Activated T-helper 9 cell treated with anti-CD3 and anti-CD28 coated beads, Interleukin-2, amount 50 U/mL, for 16 hours (primary cell): ENCODE measurements around the gene KCNJ12.
"Not testable (repeated sequence)": the region's sequence is repeated elsewhere in the genome, so short reads cannot be mapped to it uniquely, and the experiment has no call there.

ENCODE experiments used
- DNase-seq: peaks from one replicate; pipeline ENCODE4 v3.0.0-alpha.2; 2020; ENCODE audit warnings: low read depth

Gene KCNJ12

DNA sequence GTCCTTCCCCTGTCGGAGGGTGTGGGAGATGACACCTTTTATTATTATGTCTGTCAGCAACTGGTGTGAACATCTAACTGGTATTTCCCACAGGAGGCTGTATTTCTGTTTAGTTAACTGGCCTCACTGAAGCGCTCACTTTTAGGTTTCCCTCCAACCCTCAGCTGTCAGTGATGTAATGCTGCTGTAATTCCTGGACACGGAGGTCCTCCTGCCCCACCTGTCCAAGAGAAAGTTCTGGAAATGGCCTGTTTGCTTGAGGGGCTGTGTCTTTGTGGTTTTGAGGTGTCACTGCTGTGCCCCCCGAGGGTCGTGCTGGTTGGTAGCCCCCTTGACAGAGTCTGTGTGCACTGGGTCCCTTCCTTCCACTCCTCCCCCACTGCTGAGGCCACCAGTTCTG is 11.5 kb downstream of the KCNJ12 start:
- no peak for DNase-seq

- no peak for DNase-seq
These were observed 11.9 kb downstream of the KCNJ12 start for GRCh38 chr17:21388066-21388465.

DNA sequence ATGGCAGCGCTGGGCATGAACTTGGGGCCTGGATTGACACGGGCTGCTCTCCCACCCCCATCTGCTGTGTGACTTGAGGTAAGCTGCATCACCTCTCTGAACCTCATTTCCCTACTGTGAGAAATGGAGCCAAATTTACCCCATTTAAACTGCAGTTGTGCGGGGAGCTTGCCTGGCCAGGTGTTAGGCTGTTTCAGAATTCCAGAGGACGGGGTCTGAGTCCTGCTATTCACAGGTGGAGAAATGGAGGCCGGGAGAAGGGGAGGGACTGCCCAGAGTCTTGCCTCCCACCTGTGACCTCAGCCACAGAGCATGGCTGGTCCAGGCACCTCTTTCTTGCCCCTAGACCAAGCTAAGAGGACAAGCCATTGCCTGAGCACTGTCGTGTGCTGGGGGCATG is 12.8 kb downstream of the KCNJ12 start:
- DNase-seq = no peak

DNA sequence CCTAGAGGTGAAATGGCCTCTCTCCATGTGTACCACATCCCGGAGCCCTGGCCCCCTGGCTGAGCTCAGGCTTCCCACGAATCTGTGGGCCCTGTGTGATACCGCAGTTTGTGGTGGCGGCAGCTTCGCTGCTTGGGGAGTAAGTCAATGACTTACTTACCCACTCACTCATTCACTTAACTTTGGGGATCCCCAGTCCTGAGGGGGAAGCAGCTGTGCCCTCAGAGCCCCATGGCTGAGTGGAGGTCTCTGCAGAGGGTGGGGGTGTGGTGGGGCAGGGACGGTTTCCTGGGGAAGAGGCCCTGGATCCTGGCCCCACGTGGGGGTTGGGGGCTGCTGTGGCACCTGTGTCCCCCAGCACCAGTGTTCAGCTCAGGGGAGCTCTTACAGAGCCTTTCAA is 13.2 kb downstream of the KCNJ12 start:
- DNase-seq = no peak

DNA sequence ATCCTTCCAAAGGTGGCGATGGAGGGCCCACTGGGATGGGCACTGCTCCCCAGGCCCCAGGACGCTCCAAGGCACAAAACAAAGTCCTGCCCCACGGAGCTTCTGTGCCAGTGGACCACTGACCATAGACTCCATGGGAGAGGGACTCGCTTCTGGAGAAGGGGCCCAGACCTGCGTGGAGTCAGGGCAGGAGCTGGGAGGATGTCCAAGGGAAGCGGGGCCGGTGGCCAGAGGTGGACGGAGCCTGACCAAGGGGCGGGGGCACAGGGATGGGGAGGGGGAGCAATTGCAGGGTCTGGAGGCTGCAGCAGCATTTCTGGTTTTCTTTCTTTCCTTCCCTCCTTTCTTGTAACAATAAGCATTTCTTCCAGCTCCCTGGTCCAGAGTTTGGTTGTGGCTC is 14.1 kb downstream of the KCNJ12 start:
- DNase-seq = no peak

GRCh38 chr17:21392266-21392665 is 16.1 kb downstream of the KCNJ12 start:
- no peak for DNase-seq

- no peak for DNase-seq
These were observed 18.1 kb downstream of the KCNJ12 start for GRCh38 chr17:21394265-21394664.

DNA sequence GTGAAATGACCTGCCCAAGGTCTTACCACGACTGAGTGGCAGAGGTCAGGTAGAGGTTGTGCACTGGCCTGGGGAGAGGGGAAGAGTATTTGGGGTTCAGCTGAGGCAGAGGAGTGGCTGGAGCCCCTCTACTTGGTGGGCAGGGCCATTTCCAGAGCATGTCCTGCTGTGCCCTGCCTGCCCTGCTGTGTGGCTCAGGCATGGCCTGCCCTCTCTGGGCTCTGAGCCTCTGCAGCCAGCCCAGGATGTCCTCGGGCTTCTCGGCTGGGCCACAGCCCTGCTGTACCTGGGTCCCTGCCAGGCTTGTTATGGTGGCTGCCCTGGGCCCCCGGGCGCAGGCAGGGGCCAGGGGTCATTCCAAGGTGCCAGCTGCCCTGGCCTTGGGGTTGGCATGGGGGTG is 19.6 kb downstream of the KCNJ12 start:
- DNase-seq = no peak

DNA sequence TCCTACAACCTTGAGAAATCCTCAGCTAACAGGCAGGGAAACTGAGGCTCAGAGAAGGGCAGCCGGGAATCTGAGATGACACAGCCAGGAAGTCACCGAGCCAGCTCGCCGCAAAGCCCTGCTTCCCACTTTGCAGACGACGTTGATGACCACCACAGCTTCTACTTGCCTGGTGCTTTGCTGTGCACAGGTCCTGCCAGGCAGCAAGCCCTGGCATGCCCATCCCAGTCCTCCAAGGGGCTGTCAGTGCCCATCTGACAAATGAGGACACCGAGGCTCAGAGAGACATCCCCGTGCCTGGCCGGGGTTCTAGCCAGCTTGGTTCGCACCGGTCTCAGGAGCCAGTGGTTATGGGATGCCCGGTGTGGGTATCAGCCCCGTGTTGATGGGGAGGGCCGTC is 20.1 kb downstream of the KCNJ12 start:
- DNase-seq = no peak

GRCh38 chr17:21397341-21398190 is 21.4 kb downstream of the KCNJ12 start:
- DNase-seq = no peak

DNA sequence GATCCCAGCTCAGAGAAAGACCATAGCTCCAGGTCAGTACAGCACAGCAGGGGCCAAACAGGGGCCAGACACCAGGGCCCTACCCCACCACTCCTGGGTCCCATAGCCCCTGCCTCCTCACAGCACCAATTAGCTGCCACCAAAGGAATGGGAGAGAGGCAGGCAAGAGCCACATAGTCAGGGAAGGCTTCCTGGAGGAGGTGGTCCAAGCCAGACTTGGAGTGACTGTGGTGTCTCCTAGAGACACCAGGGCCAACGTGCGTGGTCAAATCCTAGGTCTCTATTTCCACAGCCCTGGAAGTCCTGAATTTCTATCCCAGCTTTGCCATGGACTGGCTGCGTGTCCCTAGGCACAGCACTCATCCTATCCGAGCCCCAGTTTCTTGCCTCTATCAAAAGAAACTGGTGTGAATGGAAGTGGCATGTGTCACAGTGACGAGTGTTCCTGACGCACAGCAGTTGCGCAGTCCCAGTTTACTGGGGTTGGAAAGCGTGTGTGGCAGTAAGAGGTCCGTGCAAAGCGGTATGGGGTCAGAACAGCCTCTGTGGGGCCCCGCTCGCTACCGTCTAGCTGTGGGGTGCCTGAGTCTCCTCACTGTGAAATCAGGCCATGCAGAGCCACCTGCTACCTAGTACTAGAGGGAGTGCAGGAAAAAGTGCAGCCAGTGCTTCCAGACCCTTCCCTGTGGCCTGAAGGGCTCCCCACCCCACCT is 23.5 kb downstream of the KCNJ12 start:
- DNase-seq = no peak

DNA sequence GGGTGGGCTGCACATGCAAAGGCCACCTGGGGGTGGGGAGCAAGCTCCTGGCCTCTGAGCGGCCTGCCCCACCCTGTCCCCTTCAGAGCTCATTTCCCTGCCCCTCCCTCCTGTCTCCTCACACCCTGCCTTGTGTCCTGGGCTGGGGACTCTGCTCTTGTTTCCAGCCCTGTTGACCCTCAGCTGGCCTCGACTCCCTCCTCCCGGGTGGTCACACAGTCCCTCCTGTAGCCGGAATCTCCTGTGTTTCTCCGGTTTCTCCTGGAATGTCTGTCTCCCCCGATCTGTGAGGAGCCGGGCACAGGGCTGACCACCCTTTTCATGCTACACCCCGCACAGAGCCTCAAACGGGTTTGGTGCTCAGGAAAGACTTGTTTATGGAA is 24.0 kb downstream of the KCNJ12 start:
- not testable (repeated sequence) for DNase-seq

GRCh38 chr17:21400816-21401593 is 24.8 kb downstream of the KCNJ12 start:
- no peak for DNase-seq

DNA sequence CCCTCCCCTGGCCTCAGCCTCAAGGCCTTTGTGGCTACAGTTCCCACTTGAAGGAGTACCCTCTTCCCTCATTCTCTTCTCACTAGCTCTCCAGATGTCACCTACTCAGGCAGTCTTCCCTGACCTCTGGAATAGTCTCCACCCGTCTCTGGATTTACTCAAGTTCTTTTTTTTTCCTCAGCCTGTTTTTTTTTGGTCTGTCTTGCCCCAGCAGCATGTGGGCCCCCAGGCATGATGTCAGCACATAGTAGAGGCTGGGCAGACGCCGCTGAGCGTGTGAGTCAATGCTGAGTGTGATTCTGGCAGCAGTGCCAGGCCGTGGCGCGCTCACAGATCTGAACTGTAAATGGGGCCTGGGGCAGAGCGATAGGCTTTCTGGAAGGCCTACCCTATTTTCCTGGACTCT is 26.0 kb downstream of the KCNJ12 start:
- DNase-seq = not testable (repeated sequence)

DNA sequence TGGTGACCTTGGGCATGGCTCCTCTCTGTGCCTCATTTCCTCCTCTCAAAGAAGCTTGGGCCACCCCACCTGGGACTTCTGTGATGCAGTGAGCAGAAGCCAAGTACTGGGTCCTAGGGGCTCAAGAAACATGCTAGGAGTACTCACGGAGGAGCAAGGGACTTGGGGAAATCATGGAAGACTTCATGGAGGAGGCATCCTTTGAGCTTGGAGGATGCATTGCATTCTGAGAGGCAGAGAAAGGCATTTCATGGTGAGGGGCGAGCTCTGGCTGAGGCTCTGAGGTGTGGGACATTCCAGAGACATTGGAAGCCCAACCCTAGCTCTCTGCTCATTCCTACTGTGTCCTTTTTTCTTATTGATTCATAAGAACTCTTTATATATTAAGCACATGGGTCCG is 26.8 kb downstream of the KCNJ12 start:
- DNase-seq = not testable (repeated sequence)

- not testable (repeated sequence) for DNase-seq
These were observed 27.9 kb downstream of the KCNJ12 start for GRCh38 chr17:21404106-21404505.

- DNase-seq = not testable (repeated sequence)
These were observed 28.4 kb downstream of the KCNJ12 start for GRCh38 chr17:21404539-21404938.

DNA sequence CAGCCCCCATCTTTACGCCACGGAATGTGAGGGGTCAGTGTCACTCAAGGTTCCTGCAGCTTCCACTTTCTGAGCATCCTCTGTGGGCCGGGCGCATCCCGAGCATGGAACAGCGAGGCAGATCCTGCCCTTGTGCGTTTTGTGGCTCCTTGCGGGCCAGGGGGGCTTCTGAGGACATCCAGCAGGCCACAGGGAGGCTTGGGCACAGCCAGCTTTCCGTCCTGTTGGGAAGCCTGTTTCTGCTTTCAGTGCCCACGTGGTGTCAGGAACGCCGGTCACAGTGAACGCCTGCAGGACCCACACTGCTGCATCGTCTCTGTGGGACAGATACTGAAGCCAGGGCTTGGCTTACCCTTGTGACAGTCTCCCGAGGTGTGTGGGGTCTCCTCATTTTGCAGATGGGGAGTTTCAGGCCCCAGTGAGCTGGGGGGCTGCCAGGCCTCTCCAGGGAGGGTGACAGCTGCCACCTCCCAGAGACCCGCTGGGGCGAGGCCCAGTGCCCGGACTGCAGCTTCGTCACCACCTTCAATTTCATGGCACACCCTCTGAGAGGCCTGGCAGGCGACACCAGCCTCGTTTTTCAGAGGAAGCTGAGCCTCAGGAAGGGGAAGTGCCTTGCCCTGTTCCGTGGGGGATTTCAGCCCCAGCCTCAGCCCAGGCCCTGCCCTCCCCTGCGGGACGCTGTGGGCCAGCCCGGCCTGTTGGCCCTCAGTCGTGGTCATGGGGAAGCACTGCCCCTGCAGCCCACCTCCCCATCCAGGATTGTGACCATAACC is 29.0 kb downstream of the KCNJ12 start:
- DNase-seq = not testable (repeated sequence)

DNA sequence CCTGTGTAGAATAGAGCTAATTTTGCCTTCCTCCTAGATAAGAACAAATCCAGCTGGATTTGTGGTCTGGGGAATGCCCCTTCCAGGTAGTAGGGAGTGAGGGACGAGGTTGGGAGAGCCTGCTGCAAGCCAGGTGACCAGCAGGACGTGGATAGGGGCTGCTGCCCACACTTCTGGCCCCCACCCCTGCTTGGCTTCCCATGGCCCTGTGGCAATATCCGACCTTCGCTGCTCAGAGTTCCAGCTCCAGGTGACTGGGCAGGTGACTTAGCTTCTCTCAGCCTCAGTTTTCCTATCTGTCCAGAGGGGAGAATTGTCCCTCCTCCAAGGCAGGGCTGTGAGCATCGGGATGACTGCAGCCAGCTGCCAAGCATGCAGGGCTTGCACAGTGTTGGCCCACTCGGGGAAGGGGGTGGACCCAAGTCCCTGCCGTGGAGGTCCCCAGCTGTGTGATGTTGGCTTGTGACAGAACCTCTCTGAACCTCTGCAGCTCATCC is 29.8 kb downstream of the KCNJ12 start:
- DNase-seq = not testable (repeated sequence)

DNA sequence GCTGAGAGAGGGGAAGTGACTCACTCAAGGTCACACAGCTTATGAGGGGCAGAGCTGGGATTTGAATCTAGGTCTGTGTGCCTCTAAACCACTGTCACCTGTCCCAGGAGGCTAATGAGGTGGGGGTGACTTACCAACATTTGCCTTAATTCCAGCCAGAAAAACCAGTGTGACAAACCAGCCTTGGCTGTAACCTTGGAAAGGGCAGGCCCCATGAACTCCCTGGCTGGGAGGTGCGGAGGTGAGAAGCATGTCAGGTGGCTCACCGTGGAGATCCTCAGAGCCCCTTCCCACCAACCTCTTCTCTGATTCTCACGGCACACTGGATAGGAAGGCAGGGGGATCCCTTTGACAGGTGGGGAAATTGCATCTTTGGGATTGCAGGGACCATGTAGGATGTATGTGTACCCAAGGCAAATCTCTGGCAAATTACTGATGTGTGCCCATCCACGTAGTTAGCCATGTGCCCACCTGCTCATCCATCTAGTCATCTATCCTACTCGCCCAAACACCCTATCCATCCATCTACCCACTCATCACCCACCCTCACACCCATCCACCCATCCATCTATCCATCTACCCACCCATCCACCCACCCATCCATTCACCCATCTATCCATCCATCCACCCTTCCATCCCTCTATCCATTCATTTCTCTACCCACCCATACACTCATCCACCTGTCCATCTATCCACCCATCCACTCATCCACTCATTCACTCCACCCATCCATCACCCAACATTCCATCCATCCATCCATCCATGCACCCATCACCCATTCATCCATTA is 30.7 kb downstream of the KCNJ12 start:
- not testable (repeated sequence) for DNase-seq

DNA sequence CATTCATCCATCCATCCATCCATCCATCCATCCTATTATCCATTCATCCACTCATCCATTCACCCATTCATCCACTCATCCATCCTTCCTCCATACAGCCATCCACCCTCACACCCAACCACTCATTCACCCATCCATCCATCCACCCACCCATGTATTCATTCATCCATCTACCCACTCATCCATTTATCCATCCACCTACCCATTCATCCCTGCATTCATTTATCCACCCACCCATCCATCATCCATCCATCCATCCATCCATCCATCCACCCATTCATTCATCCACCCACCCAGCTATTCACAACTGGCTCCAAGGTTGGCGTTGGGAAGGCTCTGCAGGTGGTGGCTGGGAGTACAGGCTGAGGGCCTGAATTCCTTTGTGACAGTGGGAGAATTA is 31.6 kb downstream of the KCNJ12 start:
- not testable (repeated sequence) for DNase-seq
